Measurements from ENCODE around the gene ZC3H12C. TPM values are rescaled to one million over a fixed set of nuclear protein-coding genes. Genes with fewer than 3 reads are reported as not detected.

The ZC3H12C gene
- total and polyA plus RNA-seq, 3 experiments from 2014 or later = 1.5 to 1.9 TPM; not detected in 1

DNA sequence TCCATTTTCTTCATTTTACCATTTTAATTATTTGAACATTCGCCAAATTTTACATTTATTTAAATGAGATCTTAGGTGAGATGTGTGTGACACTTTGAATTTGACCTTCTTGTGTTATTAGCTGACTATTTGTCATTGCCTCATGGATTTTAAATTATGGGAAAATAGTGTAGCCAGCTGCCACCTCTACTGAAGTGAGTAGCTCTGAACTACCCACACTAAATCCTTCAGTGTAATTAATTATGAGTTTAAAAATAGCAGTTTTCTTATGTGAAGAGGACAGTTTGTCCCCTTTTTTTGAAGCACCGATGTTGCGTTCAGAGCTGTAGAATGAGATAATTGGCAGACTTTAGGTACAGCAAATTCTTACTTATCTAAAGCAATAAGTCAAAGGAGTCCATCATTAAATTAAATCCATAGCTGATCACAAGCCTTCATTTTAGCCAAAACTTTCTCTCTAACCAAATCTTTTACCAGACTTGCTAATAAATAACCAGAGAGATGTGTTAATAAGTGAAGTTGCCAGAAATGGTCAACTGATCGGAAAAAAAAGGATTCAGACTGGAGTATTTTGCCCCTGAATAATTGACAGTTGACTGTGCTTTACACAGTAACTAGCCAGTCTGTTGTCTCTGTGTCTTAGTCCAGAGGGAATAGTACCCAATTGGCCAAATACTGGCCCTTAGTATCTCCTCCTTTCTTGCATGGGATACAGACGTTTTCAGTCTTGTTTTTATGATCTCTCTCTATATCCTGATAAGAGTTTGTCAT lies 75.0 kb downstream of the ZC3H12C start:
- Histone ChIP-seq H3K4me1 (ENCODE audit: insufficient read depth, low read length) (no peaks in the 10 kb centered on the region), H3K27me3 (ENCODE audit: insufficient read depth, low read length, poor library complexity, severe bottlenecking) (no peaks in the 10 kb centered on the region), H3K36me3 (ENCODE audit: insufficient read depth, low read length) (no peaks in the 10 kb centered on the region), H3K27ac (ENCODE audit: low read depth, low read length) (no peak overlapping the region), H3K9me3 (ENCODE audit: low read length) (no peaks in the 10 kb centered on the region), H3K4me3 (ENCODE audit: low read length) (no peak overlapping the region)
- POLR2A ChIA-PET = no interaction called here
- CTCF ChIA-PET = no interaction called here
- Mint-ChIP-seq H3K27ac (no peak overlapping the region), H3K9me3 (no peaks in the 10 kb centered on the region), H3K4me3 (no peak overlapping the region), H3K4me1 (no peaks in the 10 kb centered on the region), H3K36me3 (no peaks in the 10 kb centered on the region), H3K27me3 (peaks cover 3 to 16% of the 10 kb centered on the region in 2 donors)
- DNase-seq = no peak

DNA sequence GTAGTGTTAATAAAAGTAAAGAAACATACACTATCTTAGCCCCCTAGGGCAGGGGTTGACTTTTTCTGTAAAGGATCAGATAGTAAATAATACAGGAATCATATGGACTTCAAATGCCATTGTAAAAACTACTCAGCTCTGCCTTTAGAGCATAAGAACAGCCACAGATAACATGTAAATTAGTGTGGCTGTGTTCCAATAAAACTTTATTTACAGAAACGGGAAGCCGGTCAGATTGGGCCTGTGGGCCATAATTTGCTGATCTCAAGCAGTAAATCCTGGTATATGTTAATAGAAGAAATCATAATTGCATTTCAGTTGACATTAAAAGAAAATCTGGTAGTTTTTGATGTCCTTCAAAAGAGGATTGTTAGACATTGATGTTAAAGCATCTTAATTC lies 76.5 kb downstream of the ZC3H12C start:
- POLR2A ChIA-PET = no interaction called here
- no peak overlapping the region for H3K4me3 ChIP-seq (ENCODE audit: low read length)
- no peaks in the 10 kb centered on the region for H3K9me3 ChIP-seq (ENCODE audit: low read length)
- peaks cover 6 to 16% of the 10 kb centered on the region in 2 donors for H3K27me3 Mint-ChIP-seq
- H3K27ac ChIP-seq (ENCODE audit: low read depth, low read length) = no peak overlapping the region
- H3K4me3 Mint-ChIP-seq = no peak overlapping the region
- H3K36me3 Mint-ChIP-seq = no peaks in the 10 kb centered on the region
- no peaks in the 10 kb centered on the region for H3K36me3 ChIP-seq (ENCODE audit: insufficient read depth, low read length)
- DNase-seq = no peak
- no peaks in the 10 kb centered on the region for H3K27me3 ChIP-seq (ENCODE audit: insufficient read depth, low read length, poor library complexity, severe bottlenecking)
- peaks cover 4% of the 10 kb centered on the region for H3K4me1 ChIP-seq (ENCODE audit: insufficient read depth, low read length)
- no peaks in the 10 kb centered on the region for H3K9me3 Mint-ChIP-seq
- no peak overlapping the region for H3K27ac Mint-ChIP-seq
- CTCF ChIA-PET = no interaction called here
- peaks cover 6 to 8% (median 8%) of the 10 kb centered on the region in 3 donors for H3K4me1 Mint-ChIP-seq

DNA sequence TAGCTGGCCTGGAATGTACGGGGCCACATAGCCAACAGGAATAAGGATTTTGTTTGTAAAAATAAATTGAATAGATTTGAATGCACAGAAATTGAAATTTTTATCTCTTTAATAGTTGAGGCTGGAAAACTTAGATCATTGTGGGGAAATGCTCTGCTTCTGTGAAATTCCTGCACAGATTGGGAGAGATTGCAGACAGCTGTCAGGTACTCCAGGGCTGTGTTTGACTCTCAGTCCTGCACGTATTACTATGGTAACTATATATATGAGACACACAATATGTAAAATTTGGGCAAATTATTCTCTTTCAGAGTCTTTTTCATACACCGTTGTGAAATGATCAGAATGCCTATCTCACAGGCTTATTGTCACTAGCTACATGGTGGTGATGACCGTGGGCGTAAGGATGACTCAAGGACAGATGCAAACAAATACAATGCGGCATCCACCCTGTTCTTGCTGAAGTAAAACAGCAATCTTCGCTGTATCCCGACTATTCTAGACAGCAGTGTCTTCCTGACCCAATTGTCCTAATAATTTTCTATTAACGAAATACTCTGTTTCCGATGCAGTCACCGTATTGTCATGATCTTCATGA lies 79.4 kb downstream of the ZC3H12C start:
- no peak overlapping the region for H3K27ac ChIP-seq (ENCODE audit: low read depth, low read length)
- H3K36me3 ChIP-seq (ENCODE audit: insufficient read depth, low read length) = no peaks in the 10 kb centered on the region
- no peak overlapping the region for H3K4me3 ChIP-seq (ENCODE audit: low read length)
- Mint-ChIP-seq H3K9me3 (no peaks in the 10 kb centered on the region), H3K4me1 (peaks cover 6 to 8% (median 8%) of the 10 kb centered on the region in 3 donors), H3K27ac (no peak overlapping the region), H3K27me3 (peaks cover 6 to 16% of the 10 kb centered on the region in 2 donors), H3K4me3 (no peak overlapping the region), H3K36me3 (no peaks in the 10 kb centered on the region)
- ChIA-PET POLR2A (no interaction called here), CTCF (no interaction called here)
- H3K27me3 ChIP-seq (ENCODE audit: insufficient read depth, low read length, poor library complexity, severe bottlenecking) = no peaks in the 10 kb centered on the region
- H3K9me3 ChIP-seq (ENCODE audit: low read length) = no peaks in the 10 kb centered on the region
- no peak for DNase-seq
- H3K4me1 ChIP-seq (ENCODE audit: insufficient read depth, low read length) = peaks cover 4% of the 10 kb centered on the region

DNA sequence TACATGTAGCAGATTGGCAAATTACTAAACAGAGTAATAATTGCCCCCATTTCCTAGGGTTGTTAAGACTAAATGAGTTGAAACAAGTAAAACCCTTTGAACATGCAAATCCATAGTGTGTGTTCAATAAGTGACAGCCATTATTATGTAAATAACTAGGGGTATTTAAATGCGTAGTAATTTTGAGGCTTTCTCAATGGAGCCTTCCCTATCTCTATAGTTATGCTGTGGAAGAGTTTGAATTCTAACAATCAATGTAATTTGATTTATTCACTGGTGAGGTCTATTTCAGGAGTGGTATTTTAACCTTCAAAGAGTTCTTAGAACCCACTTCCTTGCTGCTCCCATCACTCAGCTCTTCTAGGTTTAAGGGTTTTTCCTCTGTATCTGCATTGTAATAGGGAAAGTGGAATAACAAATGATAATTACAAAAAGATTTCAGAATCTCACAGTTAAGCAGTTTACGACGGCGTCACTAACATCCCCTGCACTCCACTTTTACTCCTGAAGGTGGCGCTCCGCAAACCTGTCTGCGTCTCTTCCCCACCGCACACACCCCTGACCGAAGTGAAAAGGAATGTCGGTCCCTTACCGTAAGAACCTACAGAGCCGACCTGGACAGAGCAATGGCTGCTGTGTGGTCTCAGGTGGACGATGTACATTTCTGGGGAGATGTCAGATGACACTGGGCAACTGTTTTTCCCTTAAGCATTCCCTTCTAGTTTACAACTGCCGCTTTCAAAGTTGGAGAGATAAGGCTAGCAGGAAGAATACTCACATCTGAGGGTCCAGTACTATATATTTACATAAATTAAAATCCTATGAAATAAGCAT lies 80.8 kb downstream of the ZC3H12C start:
- H3K36me3 Mint-ChIP-seq = no peaks in the 10 kb centered on the region
- CTCF ChIA-PET = no interaction called here
- peak; percentile 26 to 68 (median 36) for DNase-seq
- Histone ChIP-seq H3K27me3 (ENCODE audit: insufficient read depth, low read length, poor library complexity, severe bottlenecking) (no peaks in the 10 kb centered on the region), H3K27ac (ENCODE audit: low read depth, low read length) (no peak overlapping the region), H3K9me3 (ENCODE audit: low read length) (no peaks in the 10 kb centered on the region), H3K36me3 (ENCODE audit: insufficient read depth, low read length) (no peaks in the 10 kb centered on the region), H3K4me1 (ENCODE audit: insufficient read depth, low read length) (peaks cover 4% of the 10 kb centered on the region), H3K4me3 (ENCODE audit: low read length) (peak overlapping the region; percentile 4)
- peaks cover 6 to 16% of the 10 kb centered on the region in 2 donors for H3K27me3 Mint-ChIP-seq
- peak overlapping the region in 6 of 7 donors; percentile 32 to 74 (median 58) for H3K4me3 Mint-ChIP-seq
- peak overlapping the region in 1 of 8 donors; percentile 30 for H3K27ac Mint-ChIP-seq
- no peaks in the 10 kb centered on the region for H3K9me3 Mint-ChIP-seq
- H3K4me1 Mint-ChIP-seq = peaks cover 6 to 8% (median 8%) of the 10 kb centered on the region in 3 donors
- POLR2A ChIA-PET = no interaction called here

DNA sequence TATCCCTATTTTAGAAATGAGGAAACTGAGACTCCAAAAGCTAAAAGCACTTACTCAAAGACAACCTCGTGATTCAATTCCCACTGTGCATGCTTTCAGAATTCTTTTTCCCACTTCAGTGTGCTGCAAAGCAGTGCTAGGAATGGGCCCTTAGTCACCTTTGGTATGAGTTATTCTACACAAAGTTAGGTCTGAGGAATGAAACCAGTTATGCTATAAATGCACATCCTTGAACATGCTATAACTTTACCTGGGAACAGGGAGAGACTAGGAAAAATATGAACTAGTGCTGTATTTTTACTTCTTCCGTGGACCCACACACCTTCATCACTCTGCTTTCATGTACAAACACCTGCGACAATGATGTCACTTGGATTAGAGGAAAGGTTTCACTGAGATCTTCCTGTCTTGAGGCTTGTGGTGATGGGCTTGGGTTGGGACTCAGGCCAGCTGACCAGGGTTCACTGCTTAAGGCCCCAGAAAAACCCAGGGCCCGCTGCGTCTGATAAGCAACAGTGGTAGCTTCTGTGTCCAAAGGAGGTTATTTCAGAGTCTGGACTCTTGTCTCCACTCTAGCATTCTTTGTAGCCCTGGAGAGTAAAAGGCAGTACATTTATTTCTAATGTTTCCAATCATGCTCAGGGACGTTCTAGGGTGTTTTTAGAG lies 81.6 kb downstream of the ZC3H12C start:
- no peak overlapping the region for H3K4me3 Mint-ChIP-seq
- H3K9me3 Mint-ChIP-seq = no peaks in the 10 kb centered on the region
- CTCF ChIA-PET = interaction anchor here (1.1 kb wide), 1 partner anchor 260 kb away, joined by 5 read pairs; no protein-coding TSS in a partner anchor

DNA sequence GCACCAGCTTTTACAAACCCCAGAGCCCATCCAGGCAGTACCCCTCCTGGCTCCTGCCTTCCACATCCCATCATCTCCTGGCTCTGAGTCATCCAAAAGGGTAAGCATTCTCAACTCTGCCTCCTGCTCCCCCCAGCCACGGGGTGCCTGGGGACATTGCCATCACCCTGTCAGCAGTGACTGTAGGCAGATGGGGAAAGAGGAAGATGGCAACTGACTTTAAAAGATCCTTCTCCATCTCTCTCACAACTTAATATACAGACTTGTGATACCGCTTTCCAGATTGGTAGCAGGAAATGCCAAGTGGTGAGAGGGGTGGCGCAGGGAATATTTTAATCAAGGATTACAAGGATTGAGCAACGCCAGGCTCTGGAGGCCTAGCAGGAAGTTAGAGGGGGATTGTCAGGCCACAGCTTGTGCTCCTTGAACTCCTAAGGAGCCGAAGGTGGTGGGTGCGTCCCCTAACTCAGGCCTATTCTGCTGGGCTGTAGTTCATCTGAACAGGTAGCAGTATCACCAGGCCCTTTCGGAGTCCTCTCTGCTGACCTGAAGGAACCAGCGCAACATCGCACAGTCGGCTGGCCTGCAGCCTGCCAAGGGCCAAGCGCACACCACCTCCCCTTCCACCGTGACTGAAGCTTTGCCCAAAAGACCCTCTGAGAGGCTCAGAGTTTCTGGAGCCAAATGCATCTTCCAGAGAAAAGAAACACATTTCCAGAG lies 83.3 kb downstream of the ZC3H12C start:
- no peaks in the 10 kb centered on the region for H3K27me3 ChIP-seq (ENCODE audit: insufficient read depth, low read length, poor library complexity, severe bottlenecking)
- no peak for DNase-seq
- no peaks in the 10 kb centered on the region for H3K36me3 ChIP-seq (ENCODE audit: insufficient read depth, low read length)
- CTCF ChIA-PET = interaction anchor here (0.9 kb wide), 1 partner anchor 24 kb away, joined by 4 read pairs; no protein-coding TSS in a partner anchor
- H3K27me3 Mint-ChIP-seq = peaks cover 7 to 15% of the 10 kb centered on the region in 2 donors
- H3K27ac ChIP-seq (ENCODE audit: low read depth, low read length) = no peak overlapping the region
- H3K36me3 Mint-ChIP-seq = no peaks in the 10 kb centered on the region
- POLR2A ChIA-PET = no interaction called here
- no peak overlapping the region for H3K4me3 Mint-ChIP-seq
- H3K9me3 ChIP-seq (ENCODE audit: low read length) = no peaks in the 10 kb centered on the region
- H3K4me3 ChIP-seq (ENCODE audit: low read length) = no peak overlapping the region
- H3K4me1 Mint-ChIP-seq = peaks cover 6 to 8% (median 8%) of the 10 kb centered on the region in 3 donors
- peaks cover 4% of the 10 kb centered on the region for H3K4me1 ChIP-seq (ENCODE audit: insufficient read depth, low read length)
- no peaks in the 10 kb centered on the region for H3K9me3 Mint-ChIP-seq
- H3K27ac Mint-ChIP-seq = peak overlapping the region in 1 of 8 donors; percentile 72

More for the DNA sequence above, 81.6 kb downstream of the ZC3H12C start:
- Histone ChIP-seq H3K27me3 (ENCODE audit: insufficient read depth, low read length, poor library complexity, severe bottlenecking) (no peaks in the 10 kb centered on the region), H3K36me3 (ENCODE audit: insufficient read depth, low read length) (no peaks in the 10 kb centered on the region), H3K4me1 (ENCODE audit: insufficient read depth, low read length) (peaks cover 4% of the 10 kb centered on the region), H3K27ac (ENCODE audit: low read depth, low read length) (no peak overlapping the region), H3K9me3 (ENCODE audit: low read length) (no peaks in the 10 kb centered on the region), H3K4me3 (ENCODE audit: low read length) (no peak overlapping the region)
- H3K27me3 Mint-ChIP-seq = peaks cover 6 to 16% of the 10 kb centered on the region in 2 donors
- DNase-seq = no peak
- peaks cover 6 to 8% (median 8%) of the 10 kb centered on the region in 3 donors for H3K4me1 Mint-ChIP-seq
- POLR2A ChIA-PET = no interaction called here
- no peak overlapping the region for H3K27ac Mint-ChIP-seq
- no peaks in the 10 kb centered on the region for H3K36me3 Mint-ChIP-seq

DNA sequence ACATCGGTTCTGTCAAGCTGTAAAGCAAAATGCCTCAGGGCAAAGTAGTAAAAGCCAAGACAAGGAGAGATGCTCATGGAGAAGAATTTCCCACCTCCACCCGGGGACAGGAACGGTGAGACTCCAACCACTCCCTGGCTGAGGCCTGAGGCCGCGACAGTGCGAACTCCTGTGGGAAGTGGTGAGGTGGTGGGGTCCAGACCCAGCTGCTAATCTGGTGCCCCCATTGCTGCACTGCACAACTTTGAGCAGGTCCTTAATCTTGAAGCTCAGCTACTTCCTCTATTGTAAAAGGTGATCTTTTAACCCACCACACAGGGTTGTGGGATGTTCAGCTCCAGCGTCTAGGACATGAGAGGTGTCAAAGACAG lies 83.9 kb downstream of the ZC3H12C start:
- Histone ChIP-seq H3K4me3 (ENCODE audit: low read length) (no peak overlapping the region), H3K4me1 (ENCODE audit: insufficient read depth, low read length) (peaks cover 4% of the 10 kb centered on the region), H3K36me3 (ENCODE audit: insufficient read depth, low read length) (no peaks in the 10 kb centered on the region), H3K27ac (ENCODE audit: low read depth, low read length) (no peak overlapping the region), H3K9me3 (ENCODE audit: low read length) (no peaks in the 10 kb centered on the region), H3K27me3 (ENCODE audit: insufficient read depth, low read length, poor library complexity, severe bottlenecking) (no peaks in the 10 kb centered on the region)
- POLR2A ChIA-PET = no interaction called here
- CTCF ChIA-PET = interaction anchor here (0.9 kb wide), 1 partner anchor 24 kb away, joined by 4 read pairs; no protein-coding TSS in a partner anchor
- no peaks in the 10 kb centered on the region for H3K9me3 Mint-ChIP-seq
- peaks cover 4 to 11% of the 10 kb centered on the region in 2 donors for H3K27me3 Mint-ChIP-seq
- peaks cover 6 to 8% (median 8%) of the 10 kb centered on the region in 3 donors for H3K4me1 Mint-ChIP-seq
- no peak overlapping the region for H3K27ac Mint-ChIP-seq
- H3K36me3 Mint-ChIP-seq = no peaks in the 10 kb centered on the region
- no peak for DNase-seq
- no peak overlapping the region for H3K4me3 Mint-ChIP-seq

Data from CD8-positive, alpha-beta memory T cell (primary cell).